Measurements from ENCODE around the gene IQSEC3.

The IQSEC3 gene

DNA sequence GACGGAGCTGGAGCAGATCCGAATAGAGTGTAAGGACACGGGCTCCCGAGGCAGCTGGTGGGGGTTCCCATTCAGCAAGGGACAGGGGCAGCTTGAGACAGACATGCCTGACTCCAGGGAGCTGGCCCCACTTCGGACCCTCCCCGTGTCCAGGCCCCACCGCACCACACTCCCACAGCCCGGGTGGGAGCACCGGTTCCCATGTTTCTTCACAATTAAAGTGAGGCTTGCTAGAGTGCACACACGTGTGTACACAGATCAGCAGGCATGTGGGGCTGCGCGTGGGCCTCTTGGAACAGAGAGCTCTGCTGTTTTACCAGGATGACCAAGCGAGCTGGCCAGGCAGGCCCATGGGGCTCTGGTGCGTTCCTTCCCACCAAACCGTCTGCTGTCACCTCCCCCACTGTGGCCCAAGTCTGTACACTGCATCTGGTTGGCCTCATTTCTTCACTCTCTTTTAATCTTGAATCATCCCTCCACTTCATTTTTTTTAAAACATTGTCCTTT lies 99.3 kb downstream of the IQSEC3 start:
- Histone ChIP-seq H3K4me3 (ENCODE audit: low read length) (no peak overlapping the region), H3K27ac (ENCODE audit: low read length) (no peak overlapping the region), H3K79me2 (ENCODE audit: low read length) (no peaks in the 10 kb centered on the region), H3K27me3 (ENCODE audit: low read depth, low read length) (peaks cover 1% of the 10 kb centered on the region), H3K36me3 (replicated peaks; ENCODE audit: low read depth, low read length) (no peaks in the 10 kb centered on the region), H2AFZ (ENCODE audit: low read depth, low read length) (no peak overlapping the region), H3K9ac (ENCODE audit: low read length) (no peak overlapping the region), H3K4me2 (ENCODE audit: low read length) (no peak overlapping the region), H3K9me3 (ENCODE audit: insufficient read depth, low read length) (no peaks in the 10 kb centered on the region), H4K20me1 (ENCODE audit: insufficient read depth, low read length) (no peaks in the 10 kb centered on the region), H3K4me1 (ENCODE audit: low read length) (no peaks in the 10 kb centered on the region)
- no peak for TF ChIP-seq EZH2phosphoT487 (IDR thresholded peaks at IDR 0.05; ENCODE audit: low read depth)
- TF ChIP-seq, protein P1, sequence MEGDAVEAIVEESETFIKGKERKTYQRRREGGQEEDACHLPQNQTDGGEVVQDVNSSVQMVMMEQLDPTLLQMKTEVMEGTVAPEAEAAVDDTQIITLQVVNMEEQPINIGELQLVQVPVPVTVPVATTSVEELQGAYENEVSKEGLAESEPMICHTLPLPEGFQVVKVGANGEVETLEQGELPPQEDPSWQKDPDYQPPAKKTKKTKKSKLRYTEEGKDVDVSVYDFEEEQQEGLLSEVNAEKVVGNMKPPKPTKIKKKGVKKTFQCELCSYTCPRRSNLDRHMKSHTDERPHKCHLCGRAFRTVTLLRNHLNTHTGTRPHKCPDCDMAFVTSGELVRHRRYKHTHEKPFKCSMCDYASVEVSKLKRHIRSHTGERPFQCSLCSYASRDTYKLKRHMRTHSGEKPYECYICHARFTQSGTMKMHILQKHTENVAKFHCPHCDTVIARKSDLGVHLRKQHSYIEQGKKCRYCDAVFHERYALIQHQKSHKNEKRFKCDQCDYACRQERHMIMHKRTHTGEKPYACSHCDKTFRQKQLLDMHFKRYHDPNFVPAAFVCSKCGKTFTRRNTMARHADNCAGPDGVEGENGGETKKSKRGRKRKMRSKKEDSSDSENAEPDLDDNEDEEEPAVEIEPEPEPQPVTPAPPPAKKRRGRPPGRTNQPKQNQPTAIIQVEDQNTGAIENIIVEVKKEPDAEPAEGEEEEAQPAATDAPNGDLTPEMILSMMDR (IDR thresholded peaks at IDR 0.05; ENCODE audit: low read depth, low read length) = no peak

GRCh38 chr12:166425-167075 lies 100.0 kb downstream of the IQSEC3 start:
- H3K79me2 ChIP-seq (ENCODE audit: low read length) = no peaks in the 10 kb centered on the region
- H3K4me2 ChIP-seq (ENCODE audit: low read length) = no peak overlapping the region
- no peak overlapping the region for H3K4me3 ChIP-seq (ENCODE audit: low read length)
- no peaks in the 10 kb centered on the region for H4K20me1 ChIP-seq (ENCODE audit: insufficient read depth, low read length)
- TF ChIP-seq EZH2phosphoT487 (IDR thresholded peaks at IDR 0.05; ENCODE audit: low read depth) = no peak
- TF ChIP-seq, protein P1 (IDR thresholded peaks at IDR 0.05; ENCODE audit: low read depth, low read length) = no peak
- H3K9me3 ChIP-seq (ENCODE audit: insufficient read depth, low read length) = no peaks in the 10 kb centered on the region
- no peak overlapping the region for H3K27ac ChIP-seq (ENCODE audit: low read length)
- no peak overlapping the region for H2AFZ ChIP-seq (ENCODE audit: low read depth, low read length)
- no peak overlapping the region for H3K9ac ChIP-seq (ENCODE audit: low read length)
- H3K36me3 ChIP-seq (replicated peaks; ENCODE audit: low read depth, low read length) = no peaks in the 10 kb centered on the region
- no peaks in the 10 kb centered on the region for H3K4me1 ChIP-seq (ENCODE audit: low read length)
- H3K27me3 ChIP-seq (ENCODE audit: low read depth, low read length) = no peaks in the 10 kb centered on the region

- H3K36me3 ChIP-seq (replicated peaks; ENCODE audit: low read depth, low read length) = no peaks in the 10 kb centered on the region
- H3K9ac ChIP-seq (ENCODE audit: low read length) = no peak overlapping the region
- no peaks in the 10 kb centered on the region for H3K27me3 ChIP-seq (ENCODE audit: low read depth, low read length)
- H3K4me1 ChIP-seq (ENCODE audit: low read length) = no peaks in the 10 kb centered on the region
- TF ChIP-seq EZH2phosphoT487 (IDR thresholded peaks at IDR 0.05; ENCODE audit: low read depth) = no peak
- TF ChIP-seq, protein P1 (IDR thresholded peaks at IDR 0.05; ENCODE audit: low read depth, low read length) = no peak
- no peak overlapping the region for H3K4me3 ChIP-seq (ENCODE audit: low read length)
- no peaks in the 10 kb centered on the region for H3K9me3 ChIP-seq (ENCODE audit: insufficient read depth, low read length)
- H3K27ac ChIP-seq (ENCODE audit: low read length) = no peak overlapping the region
- H4K20me1 ChIP-seq (ENCODE audit: insufficient read depth, low read length) = no peaks in the 10 kb centered on the region
- no peak overlapping the region for H3K4me2 ChIP-seq (ENCODE audit: low read length)
- H2AFZ ChIP-seq (ENCODE audit: low read depth, low read length) = no peak overlapping the region
- H3K79me2 ChIP-seq (ENCODE audit: low read length) = no peaks in the 10 kb centered on the region
Observed at GRCh38 chr12:167959-168600, 101.5 kb downstream of the IQSEC3 start.

GRCh38 chr12:168763-169525 lies 102.4 kb downstream of the IQSEC3 start:
- TF ChIP-seq EZH2phosphoT487 (IDR thresholded peaks at IDR 0.05; ENCODE audit: low read depth) = no peak
- TF ChIP-seq, protein P1 (IDR thresholded peaks at IDR 0.05; ENCODE audit: low read depth, low read length) = no peak
- no peaks in the 10 kb centered on the region for H4K20me1 ChIP-seq (ENCODE audit: insufficient read depth, low read length)
- no peak overlapping the region for H3K9ac ChIP-seq (ENCODE audit: low read length)
- no peak overlapping the region for H3K27ac ChIP-seq (ENCODE audit: low read length)
- H3K9me3 ChIP-seq (ENCODE audit: insufficient read depth, low read length) = no peaks in the 10 kb centered on the region
- no peak overlapping the region for H3K4me2 ChIP-seq (ENCODE audit: low read length)
- no peaks in the 10 kb centered on the region for H3K36me3 ChIP-seq (replicated peaks; ENCODE audit: low read depth, low read length)
- H3K4me1 ChIP-seq (ENCODE audit: low read length) = no peaks in the 10 kb centered on the region
- no peak overlapping the region for H2AFZ ChIP-seq (ENCODE audit: low read depth, low read length)
- H3K27me3 ChIP-seq (ENCODE audit: low read depth, low read length) = no peaks in the 10 kb centered on the region
- no peak overlapping the region for H3K4me3 ChIP-seq (ENCODE audit: low read length)
- no peaks in the 10 kb centered on the region for H3K79me2 ChIP-seq (ENCODE audit: low read length)

All from OCI-LY3 (cell line).